Activated CD4-positive, alpha-beta T cell treated with anti-CD3 and anti-CD28 coated beads for 4 hours (primary cell): ENCODE data around the gene GAR1.
"Not testable (repeated sequence)": the region's sequence is repeated elsewhere in the genome, so short reads cannot be mapped to it uniquely, and the experiment has no call there.

Source experiments
- DNase-seq, 2 donors: peaks; one replicate each; pipeline ENCODE4 v3.0.0-alpha.2; 2020

Gene GAR1

GRCh38 chr4:109847896-109848442 lies 32.4 kb downstream of the GAR1 start, which contains the start of gene LRIT3:
TSS of gene LRIT3 (plus strand) at chr4:109848107. CDS start at chr4:109848202, 95 bp downstream.
- no peak for DNase-seq

GRCh38 chr4:109848501-109848900 lies 32.9 kb downstream of the GAR1 start:
- DNase-seq = no peak

- DNase-seq = no peak
Measured at GRCh38 chr4:109850601-109851000, 35.0 kb downstream of the GAR1 start.

- not testable (repeated sequence) for DNase-seq
Measured at GRCh38 chr4:109859426-109860300, 44.1 kb downstream of the GAR1 start.

GRCh38 chr4:109861271-109861670 lies 45.7 kb downstream of the GAR1 start:
- no peak for DNase-seq

GRCh38 chr4:109861916-109862511 lies 46.5 kb downstream of the GAR1 start:
- no peak for DNase-seq

GRCh38 chr4:109864134-109864533 lies 48.6 kb downstream of the GAR1 start:
- no peak for DNase-seq

- no peak for DNase-seq
Measured at GRCh38 chr4:109870061-109870460, 54.5 kb downstream of the GAR1 start.

GRCh38 chr4:109872065-109872464 lies 56.5 kb downstream of the GAR1 start:
- no peak for DNase-seq

GRCh38 chr4:109872950-109873656 lies 57.5 kb downstream of the GAR1 start:
- DNase-seq = no peak

- no peak for DNase-seq
Measured at GRCh38 chr4:109873791-109874514, 58.4 kb downstream of the GAR1 start.
